Erythroblast (primary cell): ENCODE measurements around the gene CHST7.

Source experiments
- GATA1 ChIP-seq: IDR thresholded peaks from 2 replicates; pipeline ENCODE4 v1.6.1; 2011; ENCODE audit warnings: low read depth, mild to moderate bottlenecking, control low read depth, low read length, moderate library complexity
- POLR2A ChIP-seq: IDR thresholded peaks from 2 replicates; pipeline ENCODE4 v1.6.1; 2011; ENCODE audit warnings: mild to moderate bottlenecking, low read length

DNA sequence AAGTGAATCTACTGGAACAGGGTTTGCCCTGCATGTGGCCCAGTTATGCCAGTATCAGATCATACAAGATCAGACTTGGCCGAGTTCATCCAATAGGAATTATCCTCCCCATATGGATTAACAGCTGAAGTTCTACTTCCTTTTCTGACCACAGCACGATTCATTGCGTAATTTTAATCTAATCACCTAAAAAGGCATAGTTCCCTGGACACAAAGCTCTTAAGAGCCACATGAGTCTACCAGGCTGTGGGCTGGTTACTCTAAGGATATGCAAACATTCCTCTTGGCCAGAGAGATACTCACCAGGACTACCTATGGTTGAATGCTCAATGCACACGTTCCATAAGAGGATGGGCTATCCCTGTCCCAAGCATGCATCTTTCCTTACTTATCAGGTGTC, 46.9 kb downstream of the CHST7 start:
- TF ChIP-seq POLR2A (no peak), GATA1 (no peak)
